ENCODE results near the gene SCFD2. TPM values are rescaled to one million over a fixed set of nuclear protein-coding genes. Genes with fewer than 3 reads are reported as not detected.

Gene SCFD2
- total RNA-seq, 1 experiment from 2014 or later, result 7.4 TPM

DNA sequence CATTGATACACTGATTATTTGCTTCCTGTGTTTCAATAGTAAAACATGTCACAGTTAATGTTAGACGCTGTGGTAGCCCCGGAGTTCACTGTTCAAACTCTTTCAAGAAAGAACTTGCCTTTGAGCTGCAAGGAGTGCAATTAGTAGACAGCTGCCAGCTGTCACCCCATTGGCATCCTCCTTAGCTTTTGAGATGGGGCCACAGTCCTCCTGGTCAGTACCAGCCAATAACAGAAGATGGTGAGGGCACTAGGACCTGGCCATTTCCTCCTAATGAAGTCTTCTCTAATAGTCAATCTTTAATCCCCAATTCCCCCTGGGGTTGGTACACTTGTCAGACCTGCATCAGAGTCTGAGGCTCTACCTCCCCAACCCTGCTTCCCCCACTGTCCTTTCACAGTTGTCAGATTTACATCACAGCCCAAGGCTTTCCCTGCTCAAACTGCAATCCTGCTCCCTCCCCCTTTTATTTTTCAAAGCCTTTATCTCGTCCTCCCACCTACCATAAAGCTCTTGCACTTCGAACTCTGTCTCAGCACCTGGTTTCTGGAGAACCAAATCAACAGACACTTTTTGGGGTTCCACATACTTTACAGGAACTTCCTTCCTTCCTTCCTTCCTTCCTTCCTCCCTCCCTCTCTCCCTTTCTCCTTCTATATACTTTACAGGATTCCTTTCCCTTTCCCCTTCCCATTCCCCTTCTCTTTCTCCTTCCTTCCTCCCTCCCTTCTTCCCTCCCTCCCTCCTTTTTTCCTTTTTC is 321.8 kb downstream of the SCFD2 start:
- no peak overlapping the region for H3K4me3 ChIP-seq (ENCODE audit: low read depth in 2 of 2, low read length in 2 of 2)
- no peaks in the 10 kb centered on the region for H3K36me3 ChIP-seq (ENCODE audit: control insufficient read depth, insufficient read depth, low read length)
- intact Hi-C loops (cut with micrococcal nuclease; ENCODE audit: unreplicated experiment) (no loop called here), in situ Hi-C loops (cut with HindIII; ENCODE audit: low pct_unique_long_range_greater_than_20kb, low sequenced_read_pairs) (no loop called here)
- H3K4me1 ChIP-seq (ENCODE audit: control insufficient read depth, insufficient read depth, low read length), result no peaks in the 10 kb centered on the region
- no peaks in the 10 kb centered on the region for H3K9me3 ChIP-seq (ENCODE audit: control insufficient read depth, insufficient read depth, low read depth, low read length)
- no TSS peak for BruUV-seq (replicated peaks)
- CTCF ChIA-PET, result no interaction called here
- DNase-seq (ENCODE audit: low read depth, low spot score), result no peak
- TF ChIP-seq, protein P1, sequence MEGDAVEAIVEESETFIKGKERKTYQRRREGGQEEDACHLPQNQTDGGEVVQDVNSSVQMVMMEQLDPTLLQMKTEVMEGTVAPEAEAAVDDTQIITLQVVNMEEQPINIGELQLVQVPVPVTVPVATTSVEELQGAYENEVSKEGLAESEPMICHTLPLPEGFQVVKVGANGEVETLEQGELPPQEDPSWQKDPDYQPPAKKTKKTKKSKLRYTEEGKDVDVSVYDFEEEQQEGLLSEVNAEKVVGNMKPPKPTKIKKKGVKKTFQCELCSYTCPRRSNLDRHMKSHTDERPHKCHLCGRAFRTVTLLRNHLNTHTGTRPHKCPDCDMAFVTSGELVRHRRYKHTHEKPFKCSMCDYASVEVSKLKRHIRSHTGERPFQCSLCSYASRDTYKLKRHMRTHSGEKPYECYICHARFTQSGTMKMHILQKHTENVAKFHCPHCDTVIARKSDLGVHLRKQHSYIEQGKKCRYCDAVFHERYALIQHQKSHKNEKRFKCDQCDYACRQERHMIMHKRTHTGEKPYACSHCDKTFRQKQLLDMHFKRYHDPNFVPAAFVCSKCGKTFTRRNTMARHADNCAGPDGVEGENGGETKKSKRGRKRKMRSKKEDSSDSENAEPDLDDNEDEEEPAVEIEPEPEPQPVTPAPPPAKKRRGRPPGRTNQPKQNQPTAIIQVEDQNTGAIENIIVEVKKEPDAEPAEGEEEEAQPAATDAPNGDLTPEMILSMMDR (IDR thresholded peaks at IDR 0.05), result no peak
- TF ChIP-seq, protein P2, sequence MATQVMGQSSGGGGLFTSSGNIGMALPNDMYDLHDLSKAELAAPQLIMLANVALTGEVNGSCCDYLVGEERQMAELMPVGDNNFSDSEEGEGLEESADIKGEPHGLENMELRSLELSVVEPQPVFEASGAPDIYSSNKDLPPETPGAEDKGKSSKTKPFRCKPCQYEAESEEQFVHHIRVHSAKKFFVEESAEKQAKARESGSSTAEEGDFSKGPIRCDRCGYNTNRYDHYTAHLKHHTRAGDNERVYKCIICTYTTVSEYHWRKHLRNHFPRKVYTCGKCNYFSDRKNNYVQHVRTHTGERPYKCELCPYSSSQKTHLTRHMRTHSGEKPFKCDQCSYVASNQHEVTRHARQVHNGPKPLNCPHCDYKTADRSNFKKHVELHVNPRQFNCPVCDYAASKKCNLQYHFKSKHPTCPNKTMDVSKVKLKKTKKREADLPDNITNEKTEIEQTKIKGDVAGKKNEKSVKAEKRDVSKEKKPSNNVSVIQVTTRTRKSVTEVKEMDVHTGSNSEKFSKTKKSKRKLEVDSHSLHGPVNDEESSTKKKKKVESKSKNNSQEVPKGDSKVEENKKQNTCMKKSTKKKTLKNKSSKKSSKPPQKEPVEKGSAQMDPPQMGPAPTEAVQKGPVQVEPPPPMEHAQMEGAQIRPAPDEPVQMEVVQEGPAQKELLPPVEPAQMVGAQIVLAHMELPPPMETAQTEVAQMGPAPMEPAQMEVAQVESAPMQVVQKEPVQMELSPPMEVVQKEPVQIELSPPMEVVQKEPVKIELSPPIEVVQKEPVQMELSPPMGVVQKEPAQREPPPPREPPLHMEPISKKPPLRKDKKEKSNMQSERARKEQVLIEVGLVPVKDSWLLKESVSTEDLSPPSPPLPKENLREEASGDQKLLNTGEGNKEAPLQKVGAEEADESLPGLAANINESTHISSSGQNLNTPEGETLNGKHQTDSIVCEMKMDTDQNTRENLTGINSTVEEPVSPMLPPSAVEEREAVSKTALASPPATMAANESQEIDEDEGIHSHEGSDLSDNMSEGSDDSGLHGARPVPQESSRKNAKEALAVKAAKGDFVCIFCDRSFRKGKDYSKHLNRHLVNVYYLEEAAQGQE (IDR thresholded peaks at IDR 0.05; ENCODE audit: insufficient read depth in 1 of 2, low read depth in 2 of 2, low read length in 1 of 2), result no peak
- no peak for TF ChIP-seq SIN3A (IDR thresholded peaks at IDR 0.05; ENCODE audit: borderline replicate concordance, insufficient read depth, low read depth, low read length)
- TF ChIP-seq POLR2AphosphoS5 (IDR thresholded peaks at IDR 0.05; ENCODE audit: low read depth, low read length), result no peak
- TF ChIP-seq TCF7L2 (IDR thresholded peaks at IDR 0.05; ENCODE audit: low read depth, low read length), result no peak
- no peaks in the 10 kb centered on the region for H3K27me3 ChIP-seq (ENCODE audit: control insufficient read depth, insufficient read depth, low read length)
- POLR2A ChIA-PET, result no interaction called here
- no peak for ATAC-seq
- no peak overlapping the region for H3K27ac ChIP-seq (ENCODE audit: low read length)

DNA sequence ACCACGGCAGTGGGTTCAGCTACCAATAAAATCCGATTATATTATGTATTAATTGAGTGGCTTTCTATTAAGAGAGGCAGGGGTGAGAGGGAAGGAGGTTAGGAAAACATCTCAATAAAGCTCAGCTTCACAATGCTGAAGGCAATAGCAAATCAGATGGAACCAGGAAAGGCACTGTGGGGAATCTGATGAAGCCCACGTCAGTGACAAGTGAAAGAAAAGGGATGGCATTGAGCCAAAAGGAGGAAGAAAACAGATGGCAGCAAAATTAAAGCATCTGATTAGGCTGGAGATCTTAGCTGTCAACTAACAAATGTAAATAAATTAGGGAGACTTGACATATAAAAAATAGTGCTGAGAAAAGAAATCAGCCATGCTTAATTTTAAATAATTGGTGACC is 322.8 kb downstream of the SCFD2 start:
- ChIA-PET POLR2A (no interaction called here), CTCF (no interaction called here)
- ATAC-seq (no peak), DNase-seq (ENCODE audit: low read depth, low spot score) (no peak)
- intact Hi-C loops (cut with micrococcal nuclease; ENCODE audit: unreplicated experiment) (no loop called here), in situ Hi-C loops (cut with HindIII; ENCODE audit: low pct_unique_long_range_greater_than_20kb, low sequenced_read_pairs) (no loop called here)
- Histone ChIP-seq H3K36me3 (ENCODE audit: control insufficient read depth, insufficient read depth, low read length) (no peaks in the 10 kb centered on the region), H3K27ac (ENCODE audit: low read length) (no peak overlapping the region), H3K4me1 (ENCODE audit: control insufficient read depth, insufficient read depth, low read length) (no peaks in the 10 kb centered on the region), H3K4me3 (ENCODE audit: low read depth in 2 of 2, low read length in 2 of 2) (no peak overlapping the region), H3K9me3 (ENCODE audit: control insufficient read depth, insufficient read depth, low read depth, low read length) (no peaks in the 10 kb centered on the region), H3K27me3 (ENCODE audit: control insufficient read depth, insufficient read depth, low read length) (no peaks in the 10 kb centered on the region)
- BruUV-seq (replicated peaks), result no TSS peak
- TF ChIP-seq TCF7L2 (IDR thresholded peaks at IDR 0.05; ENCODE audit: low read depth, low read length), result no peak
- TF ChIP-seq, protein P1 (IDR thresholded peaks at IDR 0.05), result no peak
- TF ChIP-seq, protein P2 (IDR thresholded peaks at IDR 0.05; ENCODE audit: insufficient read depth in 1 of 2, low read depth in 2 of 2, low read length in 1 of 2), result no peak
- TF ChIP-seq POLR2AphosphoS5 (IDR thresholded peaks at IDR 0.05; ENCODE audit: low read depth, low read length), result no peak
- no peak for TF ChIP-seq SIN3A (IDR thresholded peaks at IDR 0.05; ENCODE audit: borderline replicate concordance, insufficient read depth, low read depth, low read length)
